Activated CD4-positive, alpha-beta T cell treated with anti-CD3 and anti-CD28 coated beads for 48 hours (primary cell): ENCODE results near the gene CPZ.

Experiments
- DNase-seq: peaks from one replicate; pipeline ENCODE4 v3.0.0-alpha.2; 2020

The CPZ gene

DNA sequence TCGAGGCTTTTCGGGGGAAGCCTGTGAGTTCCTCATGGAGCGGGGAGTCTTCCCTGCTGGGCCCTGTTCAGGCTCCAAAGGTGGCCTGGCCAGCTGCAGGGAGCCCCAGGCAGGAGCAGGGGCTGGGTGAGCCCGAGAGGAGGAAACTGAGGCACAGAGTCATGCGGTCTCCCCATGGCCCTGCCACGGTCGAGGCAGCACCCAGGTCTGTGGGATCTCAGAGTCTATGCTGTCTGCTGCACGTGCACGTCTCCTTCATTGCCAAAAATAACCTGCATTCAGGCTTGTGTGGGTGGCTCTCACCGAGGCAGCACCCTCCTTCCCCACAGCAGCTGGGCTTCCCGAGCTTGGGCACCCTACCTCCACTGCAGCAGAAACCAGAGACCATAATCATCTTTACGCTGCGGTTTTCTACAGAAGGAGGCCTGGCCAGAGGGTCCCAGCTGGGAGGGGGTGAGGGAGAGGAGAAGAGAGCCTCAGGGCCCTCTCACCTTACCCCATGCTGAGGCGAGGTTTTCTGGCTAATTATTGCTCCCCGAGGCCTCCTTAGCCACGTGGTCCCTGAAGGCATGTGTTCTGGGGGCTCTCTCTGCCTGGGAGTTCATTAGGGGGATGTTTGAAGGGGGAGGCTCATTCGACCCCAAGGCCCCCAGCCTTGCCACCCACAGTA is 64.3 kb downstream of the CPZ start:
- no peak for DNase-seq

DNA sequence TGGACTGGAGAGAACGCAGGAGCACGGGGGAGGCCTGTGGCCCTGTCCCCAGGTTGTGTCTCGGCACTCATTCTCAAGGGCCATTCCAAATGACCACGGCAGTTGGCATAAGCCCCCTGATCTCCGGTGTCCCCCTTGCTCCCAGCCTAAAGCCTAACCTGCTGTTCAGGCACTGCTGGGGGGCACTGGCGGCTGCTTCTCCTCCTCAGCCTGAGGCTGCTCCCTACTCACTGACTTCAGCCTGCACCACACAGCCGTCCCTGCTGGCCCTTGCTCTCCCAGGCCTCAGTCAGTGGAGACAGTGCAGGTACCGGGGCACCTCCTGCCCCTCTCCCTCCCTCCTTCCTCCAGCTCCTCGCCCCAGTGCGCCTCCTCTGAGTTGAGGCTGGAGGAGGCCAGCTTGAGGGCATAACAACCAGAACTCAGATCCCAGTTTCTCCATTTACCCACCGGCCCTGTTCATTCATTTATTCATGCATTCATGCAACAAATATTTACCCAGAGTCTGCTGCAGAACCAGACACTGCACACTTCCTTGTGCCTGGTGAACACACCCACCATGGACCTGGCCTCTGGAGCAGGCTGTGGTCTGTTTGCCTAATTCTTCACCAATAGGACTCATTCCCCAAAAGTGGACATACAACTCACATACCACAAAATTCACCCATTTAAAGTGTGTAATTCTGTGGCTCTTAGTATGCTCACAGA is 65.0 kb downstream of the CPZ start:
- DNase-seq, result no peak

DNA sequence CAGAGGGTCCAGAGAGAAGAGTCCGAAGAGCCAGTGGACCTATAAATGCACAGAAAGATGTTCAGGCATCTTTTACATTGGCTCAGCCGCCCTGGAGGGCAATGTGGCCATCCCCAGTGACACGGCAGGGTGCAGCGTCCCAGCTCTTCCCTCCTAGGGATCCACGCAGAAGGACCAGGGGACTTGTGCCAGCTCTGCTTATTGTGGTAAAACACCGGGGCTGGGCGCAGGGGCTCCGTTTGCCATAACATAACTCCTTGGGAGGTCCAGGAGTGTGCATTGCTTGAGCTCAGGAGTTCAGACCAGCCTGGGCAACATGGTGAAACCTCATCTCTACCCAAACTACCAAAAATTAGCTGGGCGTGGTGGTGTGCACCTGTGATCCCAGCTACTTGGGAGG is 70.2 kb downstream of the CPZ start:
- DNase-seq, result no peak

DNA sequence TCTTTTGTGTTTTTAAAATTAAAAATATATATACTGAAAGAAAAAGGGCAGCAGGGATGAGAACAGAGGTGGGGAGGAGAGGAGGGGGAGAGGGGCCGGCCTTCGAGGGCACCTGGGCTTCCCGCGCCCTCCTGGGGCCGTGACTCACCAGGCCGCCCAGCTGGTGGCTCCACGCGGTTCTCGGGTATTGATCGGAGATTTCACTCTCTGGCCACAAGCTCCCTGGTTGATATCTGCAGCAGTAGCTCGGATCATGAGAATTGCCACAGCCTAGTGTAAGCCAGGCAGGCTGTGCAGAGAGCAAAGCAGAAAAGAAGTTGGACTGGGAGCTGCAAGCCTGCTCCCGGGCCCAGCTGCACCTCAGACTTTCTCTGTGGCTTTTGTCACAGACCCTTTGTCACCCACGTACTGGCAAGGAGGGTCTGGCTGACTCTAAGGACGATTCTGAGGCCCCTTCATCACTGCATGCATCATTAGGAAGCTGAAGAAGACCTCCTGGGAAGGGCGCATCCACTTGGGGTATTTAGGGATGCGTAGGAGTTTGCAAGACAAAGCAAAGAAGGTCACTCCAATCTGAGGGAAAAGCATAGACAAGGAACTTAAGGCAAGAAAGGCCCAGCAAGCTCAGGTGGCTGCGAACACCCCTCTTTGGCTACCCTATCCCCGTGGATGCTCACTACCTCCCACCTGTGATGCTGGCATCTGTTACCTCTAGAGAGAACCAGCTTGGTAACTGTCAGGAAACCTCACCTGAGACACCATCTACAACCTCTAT is 71.7 kb downstream of the CPZ start:
- DNase-seq, result no peak

DNA sequence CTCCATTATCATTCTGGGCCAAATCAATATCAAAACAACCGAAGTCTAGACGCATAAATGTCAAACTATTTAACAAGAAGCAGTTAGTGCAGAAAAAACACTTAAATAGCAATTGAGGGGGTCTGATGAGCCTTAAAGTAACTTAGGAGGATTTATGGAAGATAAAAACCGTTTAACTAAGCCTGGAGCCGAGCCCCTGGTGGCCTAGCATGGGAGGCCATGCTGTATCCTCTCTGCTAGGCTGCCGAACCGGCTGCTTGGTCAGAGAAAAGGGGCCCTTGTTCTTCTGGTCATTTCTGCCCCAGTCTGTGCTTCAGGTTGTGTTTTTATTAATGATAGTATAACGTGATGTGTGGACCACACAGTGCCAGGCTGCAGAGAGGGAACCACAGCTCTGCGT is 72.4 kb downstream of the CPZ start:
- DNase-seq, result no peak

DNA sequence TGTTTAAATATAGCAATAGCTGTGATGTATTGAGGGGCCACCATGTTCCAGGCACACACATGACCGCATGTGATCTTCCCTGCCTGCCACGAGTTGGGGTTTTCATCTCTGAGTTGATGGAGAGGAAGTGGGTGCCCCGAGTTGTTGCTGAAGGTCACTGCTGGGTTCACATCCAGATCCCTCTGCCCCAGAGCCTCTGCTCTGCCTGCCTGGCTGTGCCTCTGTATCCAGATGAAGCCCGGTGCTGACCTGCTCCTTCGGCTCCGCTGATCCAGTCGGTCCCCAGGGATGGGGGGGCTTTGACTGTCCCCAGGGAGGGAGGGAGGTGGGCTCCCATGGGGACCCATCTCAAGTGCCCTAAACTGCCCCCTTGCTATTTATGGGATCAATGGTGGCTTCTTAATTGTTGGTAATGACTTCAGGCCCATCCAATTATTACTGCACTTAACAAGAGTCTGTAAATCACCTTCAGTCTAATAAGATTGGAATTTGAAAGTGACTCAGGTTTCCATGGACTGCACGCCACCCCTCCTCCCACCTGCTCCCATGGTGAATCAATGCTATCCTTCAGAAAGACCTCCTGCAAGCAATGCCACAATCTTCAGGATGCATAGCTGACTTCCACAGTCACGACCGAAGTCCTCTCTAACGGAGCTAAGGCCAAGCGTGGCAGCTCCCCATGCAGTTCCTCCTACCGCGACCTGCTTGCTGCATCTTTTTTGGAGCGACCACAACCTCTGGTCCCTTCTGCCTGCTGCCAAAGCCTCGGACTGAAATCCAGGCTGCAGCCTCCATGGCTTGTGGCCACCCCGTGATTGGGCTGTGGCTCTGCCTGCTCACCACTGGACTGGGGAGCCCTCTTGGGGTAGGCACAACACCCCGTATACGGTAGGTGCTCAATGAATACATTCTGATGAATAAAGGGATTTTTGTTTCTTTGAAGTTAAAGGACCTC is 73.1 kb downstream of the CPZ start:
- DNase-seq, result no peak

DNA sequence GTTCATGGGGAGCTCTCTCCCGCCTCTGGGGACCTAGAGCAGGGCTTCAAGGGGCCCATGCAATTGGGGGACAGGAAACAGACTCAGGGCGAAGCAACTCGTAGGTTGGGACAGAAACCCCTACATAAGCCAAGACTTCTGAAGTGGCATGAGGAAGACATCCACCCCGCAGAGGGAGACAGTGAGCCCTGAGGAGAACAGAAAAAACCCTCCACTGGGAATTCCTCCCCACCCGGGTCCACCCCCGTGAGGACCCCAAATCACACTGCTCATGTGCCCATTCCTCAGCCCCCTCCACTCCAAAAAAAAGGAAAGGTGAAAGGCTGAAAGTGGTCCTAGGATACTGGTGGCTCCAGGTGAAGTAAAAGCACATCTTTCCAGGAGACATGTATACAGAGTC is 74.0 kb downstream of the CPZ start:
- DNase-seq, result no peak
